DOHH2 (cell line): ENCODE results near the gene ADH4.

Experiments
- EZH2phosphoT487 ChIP-seq: fragments of 200-600 bp; sonication (generic); IDR thresholded peaks from 2 replicates; pipeline ENCODE4 v1.6.1; 2017; ENCODE audit warnings: borderline replicate concordance, mild to moderate bottlenecking, antibody characterized with exemption, low read length, moderate library complexity, mixed read lengths
- TF ChIP-seq, protein P1 (sequence below): fragments of 200-600 bp; sonication (generic); IDR thresholded peaks from one replicate; pipeline ENCODE4 v1.5.1; 2014; ENCODE audit warnings: antibody characterized with exemption, mild to moderate bottlenecking, low read depth, low read length; ENCODE audit not compliant: poor library complexity, severe bottlenecking

DNA sequence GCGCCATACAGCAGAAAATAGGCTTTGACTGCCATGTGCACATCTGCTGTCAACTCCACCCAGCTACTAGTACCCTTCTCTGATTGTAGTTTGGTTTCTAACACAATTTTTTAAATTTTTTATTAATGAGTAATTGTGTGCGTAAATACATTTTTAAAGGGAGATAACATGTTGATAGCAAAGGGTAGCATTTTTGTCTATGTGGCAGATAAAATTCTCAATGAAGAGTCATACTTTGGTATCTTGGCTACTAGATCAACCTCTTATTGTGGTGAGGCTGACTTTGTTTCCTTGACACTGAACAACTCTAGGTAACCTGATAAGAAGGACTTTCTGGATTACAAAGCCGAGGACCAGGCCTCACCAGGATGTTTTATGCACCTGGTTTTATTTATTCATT, 9.5 kb downstream of the ADH4 start:
- TF ChIP-seq, protein P1, sequence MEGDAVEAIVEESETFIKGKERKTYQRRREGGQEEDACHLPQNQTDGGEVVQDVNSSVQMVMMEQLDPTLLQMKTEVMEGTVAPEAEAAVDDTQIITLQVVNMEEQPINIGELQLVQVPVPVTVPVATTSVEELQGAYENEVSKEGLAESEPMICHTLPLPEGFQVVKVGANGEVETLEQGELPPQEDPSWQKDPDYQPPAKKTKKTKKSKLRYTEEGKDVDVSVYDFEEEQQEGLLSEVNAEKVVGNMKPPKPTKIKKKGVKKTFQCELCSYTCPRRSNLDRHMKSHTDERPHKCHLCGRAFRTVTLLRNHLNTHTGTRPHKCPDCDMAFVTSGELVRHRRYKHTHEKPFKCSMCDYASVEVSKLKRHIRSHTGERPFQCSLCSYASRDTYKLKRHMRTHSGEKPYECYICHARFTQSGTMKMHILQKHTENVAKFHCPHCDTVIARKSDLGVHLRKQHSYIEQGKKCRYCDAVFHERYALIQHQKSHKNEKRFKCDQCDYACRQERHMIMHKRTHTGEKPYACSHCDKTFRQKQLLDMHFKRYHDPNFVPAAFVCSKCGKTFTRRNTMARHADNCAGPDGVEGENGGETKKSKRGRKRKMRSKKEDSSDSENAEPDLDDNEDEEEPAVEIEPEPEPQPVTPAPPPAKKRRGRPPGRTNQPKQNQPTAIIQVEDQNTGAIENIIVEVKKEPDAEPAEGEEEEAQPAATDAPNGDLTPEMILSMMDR = no peak
- TF ChIP-seq EZH2phosphoT487 = no peak
